ENCODE measurements around the gene RDM1. TPM values are rescaled to one million over a fixed set of nuclear protein-coding genes. Genes with fewer than 3 reads are reported as not detected.

Gene RDM1
- total RNA-seq, 4 donors from 2014 or later = 0.88 to 1.9 TPM; not detected in 2

GRCh38 chr17:35890774-35891155 is 39.8 kb downstream of the RDM1 start:
- DNase-seq = peak in 2 of 3 donors; percentile 61 to 88
- TF ChIP-seq POLR2A (IDR thresholded peaks at IDR 0.05) = no peak
- TF ChIP-seq, protein P1, sequence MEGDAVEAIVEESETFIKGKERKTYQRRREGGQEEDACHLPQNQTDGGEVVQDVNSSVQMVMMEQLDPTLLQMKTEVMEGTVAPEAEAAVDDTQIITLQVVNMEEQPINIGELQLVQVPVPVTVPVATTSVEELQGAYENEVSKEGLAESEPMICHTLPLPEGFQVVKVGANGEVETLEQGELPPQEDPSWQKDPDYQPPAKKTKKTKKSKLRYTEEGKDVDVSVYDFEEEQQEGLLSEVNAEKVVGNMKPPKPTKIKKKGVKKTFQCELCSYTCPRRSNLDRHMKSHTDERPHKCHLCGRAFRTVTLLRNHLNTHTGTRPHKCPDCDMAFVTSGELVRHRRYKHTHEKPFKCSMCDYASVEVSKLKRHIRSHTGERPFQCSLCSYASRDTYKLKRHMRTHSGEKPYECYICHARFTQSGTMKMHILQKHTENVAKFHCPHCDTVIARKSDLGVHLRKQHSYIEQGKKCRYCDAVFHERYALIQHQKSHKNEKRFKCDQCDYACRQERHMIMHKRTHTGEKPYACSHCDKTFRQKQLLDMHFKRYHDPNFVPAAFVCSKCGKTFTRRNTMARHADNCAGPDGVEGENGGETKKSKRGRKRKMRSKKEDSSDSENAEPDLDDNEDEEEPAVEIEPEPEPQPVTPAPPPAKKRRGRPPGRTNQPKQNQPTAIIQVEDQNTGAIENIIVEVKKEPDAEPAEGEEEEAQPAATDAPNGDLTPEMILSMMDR (IDR thresholded peaks at IDR 0.05) = no peak
- H3K4me1 ChIP-seq = no peaks in the 10 kb centered on the region
- H3K27ac ChIP-seq = peak overlapping the region in 3 of 4 donors; percentile 11 to 46 (median 23)
- no peaks in the 10 kb centered on the region for H3K36me3 ChIP-seq
- no peaks in the 10 kb centered on the region for H3K9me3 ChIP-seq
- H3K27me3 ChIP-seq = no peaks in the 10 kb centered on the region
- H3K4me3 ChIP-seq = no peak overlapping the region

- Histone ChIP-seq H3K9me3 (no peaks in the 10 kb centered on the region), H3K4me3 (no peak overlapping the region), H3K27me3 (no peaks in the 10 kb centered on the region), H3K36me3 (no peaks in the 10 kb centered on the region), H3K27ac (peak overlapping the region; percentile 27 to 65 (median 48)), H3K4me1 (no peaks in the 10 kb centered on the region)
- TF ChIP-seq POLR2A (IDR thresholded peaks at IDR 0.05) = no peak
- TF ChIP-seq, protein P1 (IDR thresholded peaks at IDR 0.05) = no peak
- DNase-seq = no peak
Observed at GRCh38 chr17:35889818-35890773, 40.5 kb downstream of the RDM1 start.

- Histone ChIP-seq H3K4me3 (no peak overlapping the region), H3K27me3 (no peaks in the 10 kb centered on the region), H3K4me1 (no peaks in the 10 kb centered on the region), H3K27ac (peak overlapping the region; percentile 27 to 56 (median 42)), H3K36me3 (no peaks in the 10 kb centered on the region), H3K9me3 (no peaks in the 10 kb centered on the region)
- no peak for TF ChIP-seq POLR2A (IDR thresholded peaks at IDR 0.05)
- TF ChIP-seq, protein P1 (IDR thresholded peaks at IDR 0.05) = no peak
- DNase-seq = no peak
Observed at GRCh38 chr17:35889241-35889640, 41.3 kb downstream of the RDM1 start.

DNA sequence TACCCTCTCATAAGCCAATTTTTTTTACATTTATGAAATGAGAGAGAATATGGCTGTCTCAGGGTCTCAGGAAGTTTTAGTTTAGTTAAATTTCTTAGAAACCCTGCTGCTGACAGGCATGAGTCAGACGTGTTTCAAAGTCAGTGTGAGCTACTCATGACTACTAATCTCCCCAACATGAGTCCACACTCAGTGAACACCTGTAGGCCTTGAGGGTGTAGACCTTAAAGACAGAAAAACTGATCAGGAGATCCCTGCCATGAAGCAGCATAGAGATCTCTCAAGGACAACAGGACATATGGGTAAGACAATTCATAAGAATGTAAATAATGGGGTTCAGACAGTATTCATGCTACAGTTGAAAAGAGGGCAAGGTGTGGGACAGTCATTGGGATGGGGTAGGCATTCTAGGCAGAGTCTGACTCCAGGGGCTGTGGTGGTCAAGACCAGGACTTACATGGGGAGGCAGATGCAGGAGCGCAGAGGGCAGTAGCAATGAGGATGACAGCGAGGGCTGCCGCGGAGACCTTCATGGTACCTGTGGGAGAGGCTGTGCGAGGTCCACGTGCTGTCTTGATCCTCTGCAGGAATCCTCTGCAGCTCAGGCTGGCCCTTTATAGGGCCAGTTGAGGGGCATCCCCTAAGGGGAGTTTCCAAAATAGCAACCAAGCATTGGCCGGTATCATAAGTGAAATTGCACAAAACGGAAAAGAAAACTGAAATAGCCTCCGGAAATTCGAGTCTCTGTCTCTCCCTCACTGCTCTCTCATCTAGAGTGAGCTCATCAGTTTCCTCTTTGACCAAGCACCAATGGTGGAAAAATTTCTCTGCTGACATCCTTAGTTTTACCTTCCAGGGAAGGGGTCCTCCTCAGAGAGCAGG is 50.6 kb downstream of the RDM1 start, which contains the start of gene CCL5:
Gene CCL5 (minus strand): TSS at position 588 of the 882 bp plus-strand sequence.
- H3K9me3 ChIP-seq = no peaks in the 10 kb centered on the region
- no peaks in the 10 kb centered on the region for H3K4me1 ChIP-seq
- no peaks in the 10 kb centered on the region for H3K27me3 ChIP-seq
- peak within 1 kb of the TSS; percentile 24 to 42 (median 34) for H3K4me3 ChIP-seq
- peak within 1 kb of the TSS; percentile 33 to 77 (median 54) for H3K27ac ChIP-seq
- H3K36me3 ChIP-seq = no peaks in the 10 kb centered on the region
- DNase-seq = peak in 2 of 3 donors; percentile 46 to 72
- peak; percentile 52 to 59 for TF ChIP-seq POLR2A (IDR thresholded peaks at IDR 0.05)
- TF ChIP-seq, protein P1 (IDR thresholded peaks at IDR 0.05) = no peak

DNA sequence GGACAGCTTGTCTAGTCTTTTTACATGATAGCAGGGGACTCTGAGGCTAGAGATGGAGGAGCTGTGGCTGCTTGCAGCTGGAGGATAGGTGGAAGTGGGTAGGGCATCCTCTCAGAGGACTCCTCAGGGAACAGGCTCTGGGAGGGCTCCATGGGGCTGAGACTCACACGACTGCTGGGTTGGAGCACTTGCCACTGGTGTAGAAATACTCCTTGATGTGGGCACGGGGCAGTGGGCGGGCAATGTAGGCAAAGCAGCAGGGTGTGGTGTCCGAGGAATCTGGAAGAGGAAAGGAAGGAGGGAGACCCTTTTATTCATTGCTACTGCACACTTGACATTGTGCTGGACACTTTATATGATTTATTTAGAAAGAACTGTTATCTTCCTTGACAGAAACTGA is 52.2 kb downstream of the RDM1 start:
- peak overlapping the region in 3 of 4 donors; percentile 24 to 38 (median 33) for H3K4me3 ChIP-seq

More for the DNA sequence above, 52.2 kb downstream of the RDM1 start:
- DNase-seq = no peak
- TF ChIP-seq, protein P1 (IDR thresholded peaks at IDR 0.05) = no peak
- no peak for TF ChIP-seq POLR2A (IDR thresholded peaks at IDR 0.05)
- H3K36me3 ChIP-seq = no peaks in the 10 kb centered on the region
- no peaks in the 10 kb centered on the region for H3K9me3 ChIP-seq
- no peaks in the 10 kb centered on the region for H3K4me1 ChIP-seq
- no peaks in the 10 kb centered on the region for H3K27me3 ChIP-seq
- peak overlapping the region; percentile 5 to 62 (median 33) for H3K27ac ChIP-seq
